IMR-90 (cell line): Measurements from ENCODE around the gene BAD. TPM values are rescaled to one million over a fixed set of nuclear protein-coding genes. Genes with fewer than 3 reads are reported as not detected.

Experiments used
- ATAC-seq: fragments of 200-7000 bp; cut with Tn5 transposase; 2 replicates; pipeline ENCODE4 v1.9.1; 2020; ENCODE audit warnings: low read depth, mild to moderate bottlenecking, moderate library complexity
- BruUV-seq: library from RNA; stranded (reverse); fragments of 400-500 nt; replicated peaks from 2 replicates; lab custom pipeline; 2021; lab: Mats Ljungman, UMichigan
- CTCF ChIA-PET: fragments of 300-600 bp; formaldehyde crosslinking; extraction: SDS; loops from one replicate; lab custom pipeline; 2021; ENCODE audit warnings: antibody characterized with exemption; lab: Yijun Ruan, JAX
- POLR2A ChIA-PET: fragments of 300-600 bp; sonication (Branson Sonifier 250); formaldehyde crosslinking; loops from one replicate; lab custom pipeline; 2022; ENCODE audit warnings: antibody characterized with exemption; ENCODE audit not compliant: unreplicated experiment; lab: Charles Lee
- DNase-seq: peaks from one replicate; pipeline ENCODE4 v3.0.0; 2013
- H2AFZ ChIP-seq: replicated peaks from 2 replicates; pipeline ENCODE3; 2013; ENCODE audit warnings: low read length, mild to moderate bottlenecking; ENCODE audit not compliant: poor library complexity
- H2AK5ac ChIP-seq: 2 replicates; pipeline ENCODE4 v1.6.1; 2013; ENCODE audit warnings: low read depth, low read length, inconsistent platforms
- H2AK9ac ChIP-seq: replicated peaks from 2 replicates; pipeline ENCODE3; 2013; ENCODE audit warnings: mild to moderate bottlenecking, low read depth, low read length, moderate library complexity; ENCODE audit not compliant: poor library complexity
- H2BK120ac ChIP-seq: 2 replicates; pipeline ENCODE4 v1.6.1; 2013; ENCODE audit warnings: low read depth, low read length, inconsistent platforms
- H2BK15ac ChIP-seq: 3 replicates; pipeline ENCODE4 v1.6.1; 2013; ENCODE audit warnings: low read depth, low read length, inconsistent platforms
- H2BK20ac ChIP-seq: 2 replicates; pipeline ENCODE4 v1.6.1; 2013; ENCODE audit warnings: low read depth, mild to moderate bottlenecking, inconsistent platforms, low read length, moderate library complexity
- H2BK5ac ChIP-seq: 2 replicates; pipeline ENCODE4 v1.6.1; 2013; ENCODE audit warnings: mild to moderate bottlenecking, low read depth, low read length, inconsistent platforms; ENCODE audit not compliant: poor library complexity, severe bottlenecking
- H3K14ac ChIP-seq: replicated peaks from 2 replicates; pipeline ENCODE4 v1.6.1; 2013; ENCODE audit warnings: low read depth, low read length, inconsistent platforms
- H3K18ac ChIP-seq: 2 replicates; pipeline ENCODE4 v1.6.1; 2013; ENCODE audit warnings: low read depth, low read length, control low read depth
- H3K23ac ChIP-seq: 2 replicates; pipeline ENCODE4 v1.6.1; 2013; ENCODE audit warnings: low read depth, low read length, inconsistent platforms
- H3K27ac ChIP-seq: 2 replicates; pipeline ENCODE4 v1.5.1; 2013; ENCODE audit warnings: mild to moderate bottlenecking, control low read depth, low read length; ENCODE audit not compliant: insufficient read depth
- H3K27me3 ChIP-seq: 2 replicates; pipeline ENCODE4 v1.6.1; 2013; ENCODE audit warnings: low read length; ENCODE audit not compliant: control insufficient read depth, insufficient read depth
- H3K36me3 ChIP-seq: 2 replicates; pipeline ENCODE4 v1.6.1; 2013; ENCODE audit warnings: low read length, mixed read lengths; ENCODE audit not compliant: control insufficient read depth, insufficient read depth
- H3K4ac ChIP-seq: 2 replicates; pipeline ENCODE4 v1.6.1; 2013; ENCODE audit warnings: low read depth, low read length, inconsistent platforms
- H3K4me1 ChIP-seq: 2 replicates; pipeline ENCODE4 v1.6.1; 2013; ENCODE audit warnings: low read length, mixed read lengths; ENCODE audit not compliant: control insufficient read depth, insufficient read depth
- H3K4me2 ChIP-seq: 2 replicates; pipeline ENCODE4 v1.6.1; 2013; ENCODE audit warnings: low read depth, mild to moderate bottlenecking, control low read depth, low read length, moderate library complexity
- H3K4me3 ChIP-seq: 2 replicates; pipeline ENCODE4 v1.5.1; 2013; ENCODE audit warnings: low read depth, mild to moderate bottlenecking, control low read depth, low read length, moderate library complexity; ENCODE audit not compliant: insufficient read depth
- H3K56ac ChIP-seq: 2 replicates; pipeline ENCODE4 v1.6.1; 2013; ENCODE audit warnings: low read length, inconsistent platforms; ENCODE audit not compliant: insufficient read depth; ENCODE audit errors: extremely low read depth
- H3K79me1 ChIP-seq, 2 experiments: 2 replicates each; pipeline ENCODE4 v1.6.1; 2013; ENCODE audit warnings: low read length in 2 of 2, inconsistent platforms in 1 of 2, low read depth in 1 of 2
- H3K9ac ChIP-seq: 2 replicates; pipeline ENCODE4 v1.6.1; 2013; ENCODE audit warnings: low read depth, low read length, control low read depth
- H3K9me1 ChIP-seq: 2 replicates; pipeline ENCODE4 v1.6.1; 2013; ENCODE audit warnings: low read length, inconsistent platforms; ENCODE audit not compliant: insufficient read depth
- H3K9me3 ChIP-seq: 2 replicates; pipeline ENCODE4 v1.6.1; 2013; ENCODE audit warnings: low read length; ENCODE audit not compliant: control insufficient read depth, insufficient read depth
- H4K20me1 ChIP-seq: 2 replicates; pipeline ENCODE4 v1.6.1; 2013; ENCODE audit warnings: low read length, inconsistent platforms; ENCODE audit not compliant: insufficient read depth
- H4K5ac ChIP-seq: 2 replicates; pipeline ENCODE4 v1.6.1; 2013; ENCODE audit warnings: mild to moderate bottlenecking, low read depth, low read length, control low read depth
- H4K8ac ChIP-seq, 2 experiments: 2 replicates each; pipeline ENCODE4 v1.6.1; 2013; ENCODE audit warnings: low read depth in 2 of 2, low read length in 2 of 2, control low read depth in 1 of 2, inconsistent platforms in 1 of 2
- H4K91ac ChIP-seq: 2 replicates; pipeline ENCODE4 v1.6.1; 2013; ENCODE audit warnings: low read depth, low read length, inconsistent platforms; ENCODE audit not compliant: insufficient read depth
- BHLHE40 ChIP-seq: fragments of 150-350 bp; IDR thresholded peaks from 2 replicates; pipeline ENCODE4 v1.6.1; 2016; ENCODE audit warnings: mild to moderate bottlenecking, low read depth, low read length
- CEBPB ChIP-seq: IDR thresholded peaks from 2 replicates; pipeline ENCODE4 v1.6.1; 2012; ENCODE audit warnings: low read depth, low read length, improper control_type of control experiment
- FOS ChIP-seq: fragments of 150-350 bp; IDR thresholded peaks from 2 replicates; pipeline ENCODE4 v1.6.1; 2016; ENCODE audit warnings: low read depth, low read length
- MAFK ChIP-seq: IDR thresholded peaks from 2 replicates; pipeline ENCODE4 v1.6.1; 2012; ENCODE audit warnings: low read depth, low read length, improper control_type of control experiment
- NFE2L2 ChIP-seq: fragments of 150-350 bp; IDR thresholded peaks from 2 replicates; pipeline ENCODE4 v1.6.1; 2016; ENCODE audit warnings: low read depth, mild to moderate bottlenecking, low read length
- POLR2A ChIP-seq: IDR thresholded peaks from 2 replicates; pipeline ENCODE4 v1.6.1; 2012; ENCODE audit warnings: mild to moderate bottlenecking, low read depth, low read length
- RCOR1 ChIP-seq: IDR thresholded peaks from 2 replicates; pipeline ENCODE4 v1.6.1; 2012; ENCODE audit warnings: mild to moderate bottlenecking, low read length, improper control_type of control experiment; ENCODE audit not compliant: insufficient replicate concordance
- USF2 ChIP-seq: fragments of 150-350 bp; IDR thresholded peaks from 2 replicates; pipeline ENCODE4 v1.6.1; 2017; ENCODE audit warnings: mild to moderate bottlenecking, antibody characterized with exemption, low read length, low read depth
- whole genome bisulfite sequencing, 2 experiments: methylation state at CpG; one replicate each; pipeline versions ENCODE4 v1.1.5 to v1.1.7; 2013; ENCODE audit warnings: missing lambda C conversion rate in 2 of 2; ENCODE audit not compliant: insufficient read length in 1 of 2; ENCODE audit errors: extremely low coverage in 2 of 2; 5-methylcytosine and 5-hydroxymethylcytosine counted together
- dilution Hi-C: fragments of 300-500 bp; cut with HindIII; formaldehyde crosslinking; loops from one replicate; pipeline ENCODE4 v1.14.3; 2018; ENCODE audit warnings: low sequenced_read_pairs; ENCODE audit not compliant: unreplicated experiment
- in situ Hi-C: fragments of 300-500 bp; cut with MboI; formaldehyde crosslinking; loops from 3 replicates; pipeline ENCODE4 v1.14.3; 2019; ENCODE audit warnings: low sequenced_read_pairs, inconsistent platforms, mixed read lengths
- intact Hi-C: fragments of 100-400 bp; cut with micrococcal nuclease; formaldehyde crosslinking; loops from 2 replicates; pipeline ENCODE4 v1.10.0; 2022
- polyA plus RNA-seq, 3 experiments: library from polyadenylated mRNA; depleted of rRNA; stranded (reverse); fragments of >200 nt; gene quantifications; 2 replicates each; pipeline ENCODE4 v1.2.3, GENCODE V29; 2012; ENCODE audit warnings: low replicate concordance in 1 of 3
- total RNA-seq: library from RNA; depleted of rRNA; stranded (reverse); fragments of >200 nt; gene quantifications from 2 replicates; pipeline ENCODE4 v1.2.3, GENCODE V29; 2012

Gene BAD
- total and polyA plus RNA-seq, 2 of the 4 experiments (the other 2 are of a cell fraction): 30.3 to 68.0 TPM

- Histone ChIP-seq H3K4me2 (no peak overlapping the region), H3K27me3 (no peaks in the 10 kb centered on the region), H3K56ac (no peak overlapping the region), H4K8ac (no peak overlapping the region), H2AFZ (no peak overlapping the region), H3K79me1 (peaks cover 7 to 55% of the 10 kb centered on the region in 2 experiments; a peak in 3 of 4 replicates), H3K14ac (no peak overlapping the region), H3K23ac (no peak overlapping the region), H4K5ac (no peak overlapping the region), H3K4me1 (peaks cover 9% of the 10 kb centered on the region), H3K9ac (no peak overlapping the region), H3K9me1 (0 out of 2 replicates have a peak, but pooled peaks cover 5% of the 10 kb centered on the region), H2BK15ac (no peak overlapping the region), H3K36me3 (peaks cover 67% of the 10 kb centered on the region), H3K9me3 (no peaks in the 10 kb centered on the region), H2AK9ac (no peak overlapping the region), H2BK120ac (no peak overlapping the region), H2BK20ac (no peak overlapping the region), H3K4ac (no peak overlapping the region), H3K4me3 (no peak overlapping the region), H3K18ac (no peak overlapping the region), H4K20me1 (no peaks in the 10 kb centered on the region), H3K27ac (no peak overlapping the region), H2AK5ac (no peak overlapping the region), H2BK5ac (no peak overlapping the region), H4K91ac (no peak overlapping the region)
- in situ Hi-C loops (no loop called here), dilution Hi-C loops (no loop called here), intact Hi-C loops (no loop called here)
- DNase-seq: no peak
- 94% methylated on average over 24 of the region's 32 CpGs; no CpG with 5 or more reads in 1 of the 2 experiments for WGBS, 2 experiments
- ChIA-PET POLR2A (no interaction called here), CTCF (no interaction called here)
- BruUV-seq: no TSS peak
- no peak for TF ChIP-seq MAFK
- TF ChIP-seq USF2: no peak
- no peak for TF ChIP-seq CEBPB
- no peak for TF ChIP-seq FOS
- TF ChIP-seq NFE2L2: no peak
- TF ChIP-seq POLR2A: no peak
- no peak for TF ChIP-seq BHLHE40
- TF ChIP-seq RCOR1: no peak
- ATAC-seq: no peak
Measured at GRCh38 chr11:64258946-64259532, 25.4 kb downstream of the BAD start.
